Putamen (tissue), 1 donor: ENCODE results near the gene SMG7.
A peak's percentile ranks its signal among the peaks of the same experiment; 100 is the strongest.

Experiments used
- DNase-seq: peaks from one replicate; pipeline ENCODE4 v3.0.0-alpha.2; 2016; ENCODE audit warnings: low spot score

SMG7 gene

DNA sequence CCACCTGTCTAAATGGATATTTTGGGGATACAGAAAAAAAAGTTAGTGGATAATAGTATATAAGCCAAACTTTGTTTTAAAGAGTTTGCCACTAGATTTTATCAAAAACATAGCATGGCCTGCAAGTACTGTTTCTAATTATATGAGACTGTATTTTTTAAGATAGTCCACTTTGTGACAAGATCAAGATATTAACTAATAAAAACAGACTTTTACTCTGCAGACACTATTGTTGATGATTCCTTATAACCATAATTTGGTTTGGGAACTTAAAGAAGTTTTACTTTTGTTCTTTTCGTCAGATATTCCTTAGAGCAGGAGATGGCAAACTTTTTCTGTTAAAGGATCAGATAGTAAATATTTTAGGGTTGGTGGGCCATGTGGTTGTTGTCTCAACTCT, 36.4 kb downstream of the SMG7 start:
- no peak for DNase-seq

DNA sequence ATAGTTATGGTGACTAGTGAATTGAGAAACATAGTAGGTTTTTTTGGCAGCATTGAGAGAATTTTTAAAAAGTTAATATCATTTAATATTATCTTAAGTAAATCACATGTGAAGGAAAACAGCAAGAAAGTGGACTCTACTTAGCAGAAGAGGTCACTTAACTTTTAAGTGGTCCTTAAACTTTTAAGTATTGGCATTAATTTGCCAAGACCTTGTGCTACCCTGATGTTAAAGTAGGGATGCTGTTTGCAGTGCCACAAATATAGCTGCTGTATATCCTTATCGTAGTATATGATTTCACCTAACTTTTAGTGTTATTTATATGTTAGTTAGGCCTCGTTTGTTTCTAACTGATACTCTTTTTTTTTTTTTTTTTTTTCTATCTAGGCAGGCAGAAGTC, 40.2 kb downstream of the SMG7 start:
- DNase-seq, result no peak

DNA sequence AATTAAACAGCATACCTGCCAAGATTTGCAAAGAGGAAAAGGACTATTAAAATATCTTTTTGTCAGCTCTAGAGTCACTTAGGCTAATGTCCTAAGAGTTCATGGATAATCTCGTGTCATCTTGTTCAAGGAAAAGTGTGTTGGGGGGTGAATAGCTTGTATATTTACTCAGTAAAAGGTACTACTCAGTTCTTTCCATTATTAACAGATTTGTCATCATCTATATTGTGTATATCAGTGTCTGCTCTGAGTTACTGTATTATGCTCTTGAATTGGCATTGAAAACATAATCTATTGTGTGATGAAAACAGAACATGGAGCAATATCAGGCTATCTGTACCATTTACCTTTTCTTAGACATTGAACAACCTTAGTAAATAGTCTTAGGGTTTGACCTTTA, 41.9 kb downstream of the SMG7 start:
- DNase-seq, result no peak

DNA sequence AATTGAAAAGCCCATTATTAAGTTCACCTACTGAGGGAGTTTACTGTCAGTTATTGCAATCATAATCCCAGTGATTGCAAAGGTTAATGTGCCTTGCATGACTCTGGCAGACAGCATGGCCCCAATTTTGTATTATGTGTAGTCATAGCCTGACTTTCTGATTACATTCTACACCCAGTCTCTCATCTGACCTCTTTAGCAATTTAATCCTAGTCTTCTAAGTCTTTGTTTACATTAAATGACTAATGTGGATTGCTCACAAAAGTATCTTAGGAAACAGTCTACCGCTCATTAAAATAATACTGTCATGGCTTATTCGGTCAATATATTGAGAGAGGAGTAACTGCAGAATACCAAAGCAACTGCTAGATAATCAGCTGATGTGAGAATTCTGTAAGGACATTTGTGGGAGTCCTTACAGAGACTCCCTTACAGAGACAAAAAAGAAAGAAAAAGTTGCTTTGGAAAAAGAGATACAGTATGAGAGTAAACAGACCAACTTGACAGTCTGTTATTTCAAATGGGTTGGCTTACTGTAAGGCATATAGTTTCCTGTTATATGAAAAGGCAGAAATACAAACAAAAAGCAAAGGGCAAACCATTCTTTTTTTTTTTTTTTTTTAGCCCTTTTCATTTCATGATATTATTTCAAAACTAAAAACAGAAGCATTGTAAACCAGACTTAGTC, 42.8 kb downstream of the SMG7 start:
- DNase-seq, result no peak

DNA sequence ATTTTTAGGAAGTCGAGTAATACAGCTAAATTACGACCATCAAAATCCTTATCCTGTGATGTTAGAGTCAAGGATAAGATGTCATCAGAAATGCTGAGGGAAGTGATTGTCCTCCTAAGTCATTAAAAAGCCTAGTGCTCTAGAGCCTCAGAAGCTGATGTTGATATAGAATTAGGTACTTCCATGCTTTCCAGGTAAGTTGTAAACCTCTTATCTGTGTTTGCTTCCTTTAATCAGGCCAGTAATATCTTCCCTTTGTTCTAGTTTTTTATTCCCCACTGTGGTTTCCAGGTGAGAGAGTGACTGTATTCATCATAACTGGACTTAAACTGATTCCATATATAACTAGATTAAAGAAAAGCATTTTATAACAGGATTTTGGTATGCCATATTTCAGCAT, 44.4 kb downstream of the SMG7 start:
- DNase-seq, result no peak

DNA sequence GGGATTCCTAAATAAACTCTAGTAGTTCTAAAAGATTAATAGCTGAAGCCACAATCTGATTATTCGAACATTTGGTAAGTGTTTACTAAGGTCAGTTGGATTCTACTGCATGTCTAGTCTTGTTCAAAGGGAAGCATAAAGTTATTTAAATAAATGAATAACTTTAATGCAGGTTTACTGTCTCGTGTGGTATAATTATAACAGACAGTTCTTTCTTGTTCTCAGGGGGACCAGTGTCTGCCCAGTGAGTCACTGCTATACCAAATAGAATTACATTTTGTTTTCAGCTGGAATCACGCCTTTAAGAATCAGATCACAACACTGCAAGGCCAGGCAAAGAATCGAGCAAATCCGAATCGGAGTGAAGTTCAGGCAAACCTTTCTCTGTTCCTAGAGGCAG, 45.1 kb downstream of the SMG7 start:
- no peak for DNase-seq

DNA sequence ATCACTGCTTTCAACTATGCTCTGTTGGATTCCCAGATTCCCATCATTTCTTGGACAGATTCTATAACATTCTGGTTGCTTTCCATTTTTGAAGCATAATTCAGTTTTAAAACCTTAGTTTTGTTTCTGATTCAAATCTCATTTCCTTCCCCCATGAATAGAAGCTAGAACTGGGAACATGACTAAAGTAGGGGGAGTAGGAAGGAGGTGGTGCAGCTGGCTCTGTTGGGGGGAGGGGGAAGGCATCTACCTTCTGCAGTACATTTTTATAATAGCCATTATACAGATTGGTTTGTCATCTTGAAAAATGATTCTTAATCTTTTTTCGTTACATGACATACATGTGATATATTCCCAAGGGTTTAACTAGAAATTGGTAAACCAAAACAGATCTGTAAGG, 48.1 kb downstream of the SMG7 start:
- DNase-seq, result peak; percentile 26

DNA sequence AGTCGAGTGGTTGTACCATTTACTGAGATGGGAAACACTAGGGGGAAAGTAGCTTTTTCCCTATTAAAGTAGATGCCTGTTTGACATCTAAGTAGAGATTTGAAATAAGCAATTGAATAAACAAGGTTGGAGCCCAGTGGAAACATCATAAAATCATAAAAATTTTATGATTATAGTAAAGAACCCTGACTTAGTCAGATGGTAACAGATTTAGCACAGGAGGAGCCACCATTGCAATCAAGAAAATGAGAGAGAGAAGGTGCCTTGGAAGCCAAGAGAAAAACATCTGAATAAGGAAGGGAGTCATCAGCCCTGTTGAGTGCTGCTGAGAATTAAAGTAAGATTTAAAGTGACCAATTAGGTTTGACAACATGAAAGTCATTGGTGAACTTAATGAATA, 49.8 kb downstream of the SMG7 start:
- DNase-seq, result no peak

DNA sequence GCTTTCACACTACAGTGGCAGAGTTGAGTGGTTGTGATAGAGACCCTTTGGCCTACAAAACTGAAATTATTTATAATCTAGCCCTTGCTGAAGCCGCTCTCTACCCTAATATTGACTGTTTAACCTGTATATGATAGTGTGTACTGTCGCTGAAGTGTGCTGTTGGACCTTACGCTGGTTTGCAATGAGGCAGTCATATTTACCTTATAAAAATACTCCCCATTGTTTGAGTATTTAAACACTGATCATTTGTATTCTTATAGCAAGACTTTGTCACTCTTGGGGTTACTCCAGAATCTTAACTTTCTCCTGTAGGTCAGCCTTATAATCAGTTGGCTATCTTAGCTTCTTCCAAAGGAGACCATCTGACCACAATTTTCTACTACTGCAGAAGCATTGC, 56.3 kb downstream of the SMG7 start:
- DNase-seq, result no peak

DNA sequence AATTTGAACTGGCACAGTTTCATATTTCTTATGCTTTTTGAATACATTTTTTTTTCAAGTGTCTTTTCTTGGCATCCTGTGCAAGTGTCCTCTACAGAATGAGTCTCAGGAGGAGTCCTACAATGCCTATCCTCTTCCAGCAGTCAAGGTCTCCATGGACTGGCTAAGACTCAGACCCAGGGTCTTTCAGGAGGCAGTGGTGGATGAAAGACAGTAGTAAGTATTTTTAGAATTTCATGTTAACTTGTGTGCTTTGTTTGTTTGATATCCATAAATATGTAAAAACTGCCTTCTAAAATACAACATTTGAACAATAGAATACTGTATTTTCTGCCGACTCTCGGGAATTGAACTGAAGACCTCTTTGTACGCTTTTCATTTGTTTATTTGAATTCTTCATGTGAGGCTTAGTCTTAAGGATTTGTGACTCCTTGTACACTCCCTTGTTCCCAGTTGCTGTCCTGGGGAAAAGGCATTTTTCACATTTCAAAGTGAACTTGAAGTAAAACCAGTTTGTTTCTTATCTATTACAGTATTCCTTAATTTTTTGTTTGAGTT, 61.4 kb downstream of the SMG7 start:
- no peak for DNase-seq

DNA sequence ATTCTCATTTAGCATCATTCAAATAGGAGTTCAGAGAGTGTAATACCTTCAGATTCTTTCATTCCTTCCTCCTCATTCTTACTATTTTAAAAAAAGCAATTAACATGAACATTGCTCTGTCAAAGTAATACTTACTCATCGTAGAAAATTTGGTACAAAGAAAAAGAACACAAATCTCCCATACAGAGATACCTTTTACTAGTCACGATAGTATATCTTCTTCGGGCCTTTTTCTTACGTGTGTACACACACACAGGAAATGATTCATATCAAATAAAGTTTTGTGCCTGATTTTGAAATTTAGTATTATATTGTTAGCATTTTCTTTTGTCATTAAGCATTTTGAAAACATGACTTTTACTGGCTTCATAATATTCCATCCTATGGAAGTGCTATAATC, 65.1 kb downstream of the SMG7 start:
- DNase-seq, result peak; percentile 53

DNA sequence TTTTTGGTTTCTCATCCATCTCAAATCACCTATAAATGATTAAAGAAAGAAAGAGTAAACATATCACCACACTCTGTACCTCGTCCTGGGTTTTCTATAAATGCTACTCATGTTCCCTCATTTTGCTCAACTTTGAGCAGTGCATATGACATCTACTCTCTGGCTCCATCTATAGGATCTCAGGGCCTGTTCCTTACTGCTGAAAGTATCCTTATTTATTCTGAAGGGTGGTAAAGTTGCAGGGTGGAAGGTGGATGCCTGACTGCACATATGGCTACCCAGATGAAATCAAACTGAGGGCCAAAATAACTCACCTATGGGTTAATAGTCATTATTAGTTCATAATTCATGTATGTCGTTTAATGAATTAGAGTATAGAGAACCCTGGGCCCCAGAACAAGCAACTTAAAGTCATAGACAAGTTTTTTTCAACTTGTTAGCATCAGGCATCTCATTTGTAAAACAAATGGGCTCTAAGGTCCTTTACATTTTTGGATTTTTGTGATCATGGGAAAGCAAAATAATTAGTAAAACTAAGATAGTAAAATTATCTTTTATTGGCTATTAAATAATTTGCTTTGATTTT, 71.4 kb downstream of the SMG7 start:
- peak; percentile 46 for DNase-seq

DNA sequence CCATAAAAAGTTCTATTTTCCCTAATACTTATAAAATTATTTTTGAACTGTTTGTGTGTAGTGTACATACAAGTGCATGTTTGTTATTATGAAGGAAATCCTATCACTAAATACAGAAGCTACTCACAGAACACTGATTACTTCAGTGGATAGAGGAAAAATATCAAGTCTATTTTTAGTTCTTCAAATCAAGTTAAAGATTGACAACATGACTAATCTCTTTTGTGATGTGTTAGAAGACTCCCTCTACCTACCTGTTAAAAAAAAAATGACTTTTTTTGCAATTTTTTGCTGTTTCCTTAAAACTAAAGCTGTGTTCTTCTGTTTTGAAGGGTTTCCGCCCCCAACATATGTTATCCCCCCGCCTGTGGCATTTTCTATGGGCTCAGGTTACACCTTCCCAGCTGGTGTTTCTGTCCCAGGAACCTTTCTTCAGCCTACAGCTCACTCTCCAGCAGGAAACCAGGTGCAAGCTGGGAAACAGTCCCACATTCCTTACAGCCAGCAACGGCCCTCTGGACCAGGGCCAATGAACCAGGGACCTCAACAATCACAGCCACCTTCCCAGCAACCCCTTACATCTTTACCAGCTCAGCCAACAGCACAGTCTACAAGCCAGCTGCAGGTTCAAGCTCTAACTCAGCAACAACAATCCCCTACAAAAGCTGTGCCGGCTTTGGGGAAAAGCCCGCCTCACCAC, 72.4 kb downstream of the SMG7 start:
- DNase-seq, result no peak

DNA sequence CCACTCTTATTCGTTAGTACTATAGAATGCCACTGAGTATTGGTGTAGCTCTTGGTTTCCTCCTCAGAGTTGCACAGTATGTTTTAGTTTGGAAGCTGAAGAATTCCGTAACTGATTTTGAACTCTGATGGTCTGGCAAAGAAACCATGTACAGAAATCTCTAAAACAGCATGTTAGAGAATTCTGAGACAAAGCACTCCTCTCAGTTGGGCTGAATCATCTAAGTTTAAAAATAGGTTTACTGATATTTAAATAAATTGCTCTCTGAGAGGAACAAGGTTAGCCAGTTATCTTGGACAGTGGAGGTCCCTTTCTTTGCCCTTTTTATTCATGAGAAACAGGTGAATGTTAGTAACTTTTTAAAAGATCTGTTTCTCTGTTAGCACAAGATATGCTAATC, 74.1 kb downstream of the SMG7 start:
- no peak for DNase-seq

DNA sequence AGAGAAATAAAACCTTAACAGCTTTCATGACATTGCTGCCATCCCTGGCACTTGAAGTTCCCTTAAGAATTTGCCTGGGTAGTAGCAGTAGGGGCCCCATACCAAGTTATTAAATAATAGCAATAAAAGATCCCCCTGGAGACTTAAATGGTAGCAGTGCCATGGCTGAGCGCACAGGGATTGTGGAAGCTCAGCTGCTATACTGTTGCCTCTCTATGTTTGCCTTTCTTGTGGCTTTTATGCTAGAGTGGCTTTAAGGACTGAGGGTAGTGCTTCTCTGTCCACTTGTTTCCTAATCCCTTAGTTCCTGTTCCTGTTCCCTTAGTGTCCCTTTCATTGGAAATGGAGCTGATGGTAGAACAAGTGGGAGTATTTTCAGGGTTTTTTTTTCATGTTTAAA, 75.8 kb downstream of the SMG7 start:
- DNase-seq, result no peak

DNA sequence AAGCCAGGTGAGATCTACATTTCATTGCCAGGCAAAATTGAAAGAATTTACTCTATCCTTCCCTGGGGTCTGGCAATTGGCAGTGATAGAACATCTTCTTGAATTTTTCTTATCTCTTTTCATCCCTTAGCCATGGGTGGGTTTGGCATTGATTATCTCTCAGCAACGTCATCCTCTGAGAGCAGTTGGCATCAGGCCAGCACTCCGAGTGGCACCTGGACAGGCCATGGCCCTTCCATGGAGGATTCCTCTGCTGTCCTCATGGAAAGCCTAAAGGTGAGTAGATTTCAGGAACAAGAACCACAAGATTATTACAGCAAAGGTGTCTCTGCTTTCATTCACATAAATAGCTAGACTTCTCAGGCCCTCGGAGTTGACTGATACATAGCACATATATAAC, 78.6 kb downstream of the SMG7 start:
- no peak for DNase-seq

DNA sequence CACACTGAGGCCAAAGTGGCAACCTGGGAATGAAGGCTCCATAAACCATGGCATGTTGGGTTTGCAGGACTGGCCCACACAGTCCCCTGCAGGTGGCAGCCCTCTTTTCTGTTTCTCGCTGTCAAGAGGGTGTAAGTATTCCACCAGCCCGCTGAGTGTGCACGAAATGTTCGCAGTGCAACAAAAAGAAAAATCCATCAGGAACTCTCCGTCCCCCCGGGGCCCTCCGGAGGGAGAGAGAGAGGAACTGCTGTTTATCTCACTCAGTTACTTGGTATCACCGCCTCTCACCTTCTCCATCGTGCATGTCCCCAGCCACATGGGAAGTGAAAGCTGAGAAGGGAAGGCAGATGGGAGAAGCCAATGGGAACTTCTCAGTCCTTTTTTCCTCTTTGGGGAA, 79.6 kb downstream of the SMG7 start:
- DNase-seq, result no peak

DNA sequence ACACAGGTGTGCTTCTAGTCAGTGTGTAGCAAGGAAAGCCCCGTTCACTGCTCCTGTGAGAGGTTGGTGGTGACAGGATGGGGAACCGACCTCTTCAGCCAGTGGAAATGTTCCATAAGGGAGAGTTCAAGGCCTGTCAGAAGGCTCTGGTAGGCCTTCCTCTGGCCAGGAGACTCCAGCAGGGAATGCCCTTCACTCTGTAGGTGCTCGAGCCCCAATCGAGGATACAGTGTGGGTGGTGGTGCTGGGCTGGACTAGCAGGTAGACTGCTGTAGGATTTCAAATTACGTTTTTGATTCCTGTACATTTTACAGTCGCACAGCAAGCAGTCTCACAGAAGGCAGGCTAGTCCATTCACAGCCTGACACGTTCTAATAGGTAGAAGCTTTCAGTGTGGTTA, 80.1 kb downstream of the SMG7 start:
- DNase-seq, result no peak

DNA sequence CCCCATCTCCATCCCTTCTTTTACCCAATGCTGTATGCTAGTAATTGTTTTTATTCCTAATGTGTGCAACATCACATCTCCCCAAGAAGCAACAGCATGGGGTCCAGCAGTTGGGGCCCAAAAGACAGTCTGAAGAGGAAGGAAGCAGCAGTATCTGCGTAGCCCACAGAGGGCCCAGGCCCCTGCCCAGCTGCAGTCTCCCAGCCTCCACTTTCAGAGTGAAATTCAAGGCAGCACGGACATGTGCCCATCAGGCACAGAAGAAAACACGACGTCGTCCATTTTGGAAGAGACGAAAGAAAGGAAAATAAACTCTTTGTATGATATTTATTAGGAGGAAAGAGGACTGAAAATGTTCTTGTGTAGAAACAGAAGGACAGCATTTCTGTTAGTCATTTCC, 80.6 kb downstream of the SMG7 start:
- no peak for DNase-seq

DNA sequence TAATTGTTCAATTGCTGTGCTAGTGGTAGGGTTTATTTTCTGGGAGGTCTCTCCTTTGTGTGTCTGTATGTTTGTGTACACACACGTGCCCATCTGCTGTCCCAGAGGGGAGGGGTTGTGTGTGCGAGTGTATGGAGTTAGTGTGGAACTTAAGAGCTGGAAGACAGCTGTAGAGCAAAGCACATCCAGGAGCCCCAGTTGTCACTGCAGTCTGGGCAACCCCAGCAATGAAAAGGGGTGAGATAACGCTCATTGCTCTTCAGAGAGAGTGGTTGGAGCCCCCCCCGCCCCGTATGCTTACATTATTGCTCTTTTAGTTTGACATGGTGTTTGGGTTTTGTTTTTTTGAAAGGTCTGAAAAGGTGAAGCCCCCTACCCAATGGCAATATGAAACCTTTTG, 81.0 kb downstream of the SMG7 start:
- DNase-seq, result no peak

DNA sequence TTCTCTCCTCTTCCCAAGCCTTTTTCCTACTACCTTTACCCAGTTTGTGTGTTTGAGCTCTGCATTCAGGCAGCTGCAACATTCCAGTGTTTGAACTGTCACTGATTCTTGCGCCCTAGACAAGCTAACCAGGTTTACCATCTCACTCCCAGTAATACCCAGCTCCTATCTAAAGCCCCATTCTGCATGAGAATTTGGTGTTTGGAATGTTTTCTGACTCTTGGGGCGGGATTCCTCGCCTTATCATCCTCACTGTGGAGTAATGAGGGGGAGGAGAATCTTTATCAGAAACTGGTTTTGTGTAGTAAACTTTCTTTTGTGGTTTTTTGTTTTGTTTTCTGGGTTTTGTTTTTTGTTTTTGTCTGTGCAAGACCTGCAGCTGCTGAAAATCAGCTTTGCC, 81.5 kb downstream of the SMG7 start:
- no peak for DNase-seq

DNA sequence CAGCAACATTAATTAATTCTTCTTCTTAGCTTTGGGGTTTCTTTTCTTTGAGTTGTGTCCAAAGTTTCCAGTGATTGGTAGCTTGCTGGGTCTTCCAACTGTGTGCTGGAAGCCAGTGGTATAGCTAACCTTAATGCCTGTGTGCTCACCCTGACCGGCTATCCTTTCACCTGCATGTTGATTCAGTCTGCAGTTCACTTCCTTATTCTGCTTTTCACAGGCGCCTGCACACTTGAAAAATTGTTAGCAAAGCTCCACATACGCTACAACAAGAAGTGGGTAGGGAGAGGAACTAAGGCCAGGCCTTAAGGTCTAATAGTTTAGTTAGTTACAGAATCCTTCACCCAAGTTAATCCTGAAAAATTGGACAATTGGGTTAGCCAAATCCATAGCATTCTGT, 82.3 kb downstream of the SMG7 start:
- DNase-seq, result no peak

DNA sequence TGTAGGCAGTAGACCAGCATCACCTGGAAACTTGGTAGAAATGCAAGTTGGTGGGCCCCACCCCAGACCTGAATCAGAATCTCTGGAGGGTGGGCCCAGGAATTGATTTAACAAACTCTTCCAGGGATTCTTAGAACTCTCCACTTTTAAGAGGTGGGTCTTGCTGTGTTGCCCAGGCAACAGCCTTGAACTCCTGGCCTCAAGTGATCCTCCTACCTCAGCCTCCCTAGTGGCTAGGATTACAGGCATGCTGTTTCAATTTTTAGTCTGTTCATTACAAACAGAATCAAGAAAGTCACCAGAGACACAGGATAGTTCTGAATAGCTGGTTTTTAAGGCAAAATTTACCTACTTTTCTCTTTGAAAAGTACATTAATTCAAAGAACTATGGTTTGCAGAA, 86.8 kb downstream of the SMG7 start:
- DNase-seq, result no peak

DNA sequence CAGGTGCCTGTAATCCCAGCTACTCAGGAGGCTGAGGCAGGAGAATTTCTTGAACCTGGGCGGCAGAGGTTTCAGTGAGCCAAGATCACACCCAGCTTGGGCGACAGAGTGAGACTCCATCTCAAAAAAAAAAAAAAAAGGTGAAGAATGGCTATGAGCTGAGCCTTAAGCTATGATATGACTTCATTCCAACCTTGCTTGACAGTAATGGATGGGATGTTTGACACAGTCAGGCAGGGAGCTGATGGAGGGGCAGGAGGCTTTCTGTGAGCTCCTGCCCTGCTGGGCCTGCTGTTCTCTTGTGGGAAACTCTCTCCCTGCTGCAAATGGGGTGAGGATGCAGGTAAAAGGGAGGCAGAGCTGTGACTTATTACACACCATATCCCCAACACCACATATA, 90.4 kb downstream of the SMG7 start:
- DNase-seq, result no peak
